Stimulated activated CD8-positive, alpha-beta memory T cell treated with anti-CD3 and anti-CD28 coated beads, Interleukin-12 subunit alpha, Interleukin-12 subunit beta, amount 100 ng/mL, for 24 hours (primary cell): Measurements from ENCODE around the gene SLC25A19.

Source experiments
- DNase-seq: peaks from one replicate; pipeline ENCODE4 v3.0.0-alpha.2; 2020; ENCODE audit errors: extremely low read depth

Gene SLC25A19

GRCh38 chr17:75289115-75289831 is at the start of gene SLC25A19:
Gene SLC25A19, minus strand, starts transcription at chr17:75289433. Its CDS starts 2,669 bp downstream, at chr17:75286764.
- DNase-seq = peak; percentile 92

- no peak for DNase-seq
Observed at GRCh38 chr17:75338335-75338734, 49.1 kb upstream of the SLC25A19 start.

- DNase-seq = no peak
Observed at GRCh38 chr17:75335315-75335714, 46.1 kb upstream of the SLC25A19 start.

GRCh38 chr17:75334723-75335122 is 45.5 kb upstream of the SLC25A19 start:
- no peak for DNase-seq

GRCh38 chr17:75331671-75332070 is 42.4 kb upstream of the SLC25A19 start:
- DNase-seq = no peak

- DNase-seq = no peak
Observed at GRCh38 chr17:75327757-75328156, 38.5 kb upstream of the SLC25A19 start.

GRCh38 chr17:75326226-75326848 is 37.1 kb upstream of the SLC25A19 start:
- no peak for DNase-seq

- no peak for DNase-seq
Observed at GRCh38 chr17:75325827-75326225, 36.6 kb upstream of the SLC25A19 start.

- DNase-seq = no peak
Observed at GRCh38 chr17:75325348-75325747, 36.1 kb upstream of the SLC25A19 start.

GRCh38 chr17:75321506-75321905 is 32.3 kb upstream of the SLC25A19 start:
- DNase-seq = no peak

GRCh38 chr17:75319904-75320691 is 30.9 kb upstream of the SLC25A19 start:
- no peak for DNase-seq

- DNase-seq = no peak
Observed at GRCh38 chr17:75318615-75319222, 29.5 kb upstream of the SLC25A19 start.

GRCh38 chr17:75318211-75318610 is 29.0 kb upstream of the SLC25A19 start:
- no peak for DNase-seq

GRCh38 chr17:75317671-75318070 is 28.4 kb upstream of the SLC25A19 start:
- DNase-seq = no peak

- no peak for DNase-seq
Observed at GRCh38 chr17:75316253-75316652, 27.0 kb upstream of the SLC25A19 start.

- DNase-seq = no peak
Observed at GRCh38 chr17:75315541-75316243, 26.5 kb upstream of the SLC25A19 start.

- DNase-seq = no peak
Observed at GRCh38 chr17:75313941-75314551, 24.8 kb upstream of the SLC25A19 start.

- no peak for DNase-seq
Observed at GRCh38 chr17:75308732-75309629, 19.7 kb upstream of the SLC25A19 start.

GRCh38 chr17:75307957-75308731 is 18.9 kb upstream of the SLC25A19 start:
- DNase-seq = no peak
